Measurements from ENCODE around the gene MAMDC4. TPM values are rescaled to one million over a fixed set of nuclear protein-coding genes. Genes with fewer than 3 reads are reported as not detected.
"Not testable (repeated sequence)": the region's sequence is repeated elsewhere in the genome, so short reads cannot be mapped to it uniquely, and the experiment has no call there.

MAMDC4 gene
- total RNA-seq, 2 experiments from 2014 or later, result 12.5 to 13.6 TPM

DNA sequence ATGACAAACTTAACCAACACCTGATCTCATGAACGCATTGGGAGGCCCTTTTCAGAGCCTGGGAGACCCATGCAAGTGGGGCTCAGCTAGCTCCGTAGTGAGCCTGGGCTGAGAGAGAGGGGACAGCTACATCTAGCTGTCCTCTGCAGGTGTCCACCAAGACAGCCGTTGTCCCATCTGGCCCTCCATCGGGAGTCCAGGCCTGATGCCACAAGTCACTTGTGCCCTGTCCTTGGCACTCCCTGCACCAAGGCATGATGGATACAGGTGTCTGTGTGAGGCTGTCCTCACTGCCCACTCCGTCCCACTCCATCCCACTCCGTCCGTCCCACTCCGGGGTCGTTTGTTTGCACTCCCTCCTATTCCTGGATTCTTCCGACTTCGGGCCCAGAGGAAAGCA is 16.5 kb downstream of the MAMDC4 start:
- H3K27ac Mint-ChIP-seq, result no peak overlapping the region
- CTCF ChIA-PET, result no interaction called here

DNA sequence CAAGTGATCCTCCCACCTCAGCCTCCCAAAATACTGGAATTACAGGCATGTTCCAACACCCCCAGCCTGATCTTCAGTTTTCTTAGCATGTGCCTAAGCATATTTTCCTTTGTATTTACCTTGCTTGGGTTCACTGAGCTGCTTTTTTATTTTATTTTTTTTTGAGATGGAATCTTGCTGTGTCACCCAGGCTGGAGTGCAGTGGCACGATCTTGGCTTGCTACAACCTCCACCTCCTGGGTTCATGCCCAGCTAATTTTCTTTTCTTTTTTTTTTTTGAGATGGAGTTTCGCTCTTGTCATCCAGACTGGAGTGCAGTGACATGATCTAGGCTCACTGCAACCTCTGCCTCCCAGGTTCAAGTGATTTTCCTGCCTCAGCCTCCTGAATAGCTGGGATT is 17.5 kb downstream of the MAMDC4 start:
- DNase-seq; H3K36me3 Mint-ChIP-seq (ENCODE audit: low read depth); H3K9me3 Mint-ChIP-seq; H3K27me3 Mint-ChIP-seq; H3K4me3 Mint-ChIP-seq; H3K27ac Mint-ChIP-seq; POLR2A ChIA-PET: not testable (repeated sequence)
- peaks cover 11% of the 10 kb centered on the region for H3K4me1 Mint-ChIP-seq
- CTCF ChIA-PET, result interaction anchor here (0.7 to 0.8 kb wide), 2 partner anchors 17 to 338 kb away, joined by 3 read pairs; partner anchors contain the start of gene TRAF2

More for the DNA sequence above, 16.5 kb downstream of the MAMDC4 start:
- Mint-ChIP-seq H3K9me3 (peaks cover 2% of the 10 kb centered on the region), H3K27me3 (no peaks in the 10 kb centered on the region), H3K4me1 (peaks cover 19% of the 10 kb centered on the region), H3K4me3 (peak overlapping the region; percentile 56), H3K36me3 (ENCODE audit: low read depth) (peaks cover 13% of the 10 kb centered on the region)
- DNase-seq, result no peak
- POLR2A ChIA-PET, result interaction anchor here (1.4 kb wide), 1 partner anchor 13 kb away, joined by 3 read pairs; no protein-coding TSS in a partner anchor

- no peak for DNase-seq
- CTCF ChIA-PET, result no interaction called here
- POLR2A ChIA-PET, result no interaction called here
- Mint-ChIP-seq H3K4me1 (peaks cover under 1% of the 10 kb centered on the region), H3K27me3 (no peaks in the 10 kb centered on the region), H3K9me3 (peaks cover 2% of the 10 kb centered on the region), H3K4me3 (no peak overlapping the region), H3K27ac (no peak overlapping the region), H3K36me3 (ENCODE audit: low read depth) (no peaks in the 10 kb centered on the region)
Observed at GRCh38 chr9:136875155-136875554, 23.0 kb downstream of the MAMDC4 start.

DNA sequence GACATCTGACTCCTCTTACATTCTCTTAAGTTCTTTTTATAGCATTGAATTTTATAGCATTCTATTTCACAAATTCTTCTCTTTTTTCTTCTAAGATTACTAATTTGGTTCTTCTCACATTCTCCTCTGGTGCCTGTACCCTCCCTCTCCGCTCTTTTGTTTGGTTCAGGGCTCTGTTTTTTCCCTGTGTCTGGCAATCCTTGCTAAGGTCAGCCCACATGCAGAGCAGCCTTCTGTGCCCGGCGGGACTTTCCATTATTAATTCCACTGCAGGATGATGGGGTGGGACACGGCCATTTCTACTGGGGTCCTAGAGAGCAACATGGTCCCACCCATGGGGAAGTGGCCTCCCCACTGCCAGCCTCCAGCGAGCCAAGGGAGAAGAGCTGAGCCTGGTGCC is 24.3 kb downstream of the MAMDC4 start:
- POLR2A ChIA-PET, result no interaction called here
- H3K4me3 Mint-ChIP-seq, result no peak overlapping the region
- no peak for DNase-seq
- H3K36me3 Mint-ChIP-seq (ENCODE audit: low read depth), result no peaks in the 10 kb centered on the region
- no peak overlapping the region for H3K27ac Mint-ChIP-seq
- no peaks in the 10 kb centered on the region for H3K27me3 Mint-ChIP-seq
- CTCF ChIA-PET, result no interaction called here
- H3K4me1 Mint-ChIP-seq, result peaks cover 12% of the 10 kb centered on the region
- peaks cover 2% of the 10 kb centered on the region for H3K9me3 Mint-ChIP-seq

- Mint-ChIP-seq H3K9me3 (no peaks in the 10 kb centered on the region), H3K36me3 (ENCODE audit: low read depth) (peaks cover 7% of the 10 kb centered on the region), H3K27ac (peak overlapping the region; percentile 91), H3K27me3 (no peaks in the 10 kb centered on the region), H3K4me1 (peaks cover 43% of the 10 kb centered on the region), H3K4me3 (no peak overlapping the region)
- ChIA-PET CTCF (interaction anchor here (1.2 to 1.9 kb wide), 6 partner anchors 8 to 154 kb away, joined by 3 to 6 read pairs (median 4); partner anchors contain the start of gene AJM1), POLR2A (interaction anchor here (0.9 to 3.5 kb wide), 8 partner anchors 17 to 154 kb away, joined by 3 to 19 read pairs (median 4); partner anchors contain the start of gene MAMDC4)
- no peak for DNase-seq
Observed at GRCh38 chr9:136880651-136881050, 28.5 kb downstream of the MAMDC4 start.

GRCh38 chr9:136881691-136882108 is 29.6 kb downstream of the MAMDC4 start:
- H3K27me3 Mint-ChIP-seq, result no peaks in the 10 kb centered on the region
- no peaks in the 10 kb centered on the region for H3K9me3 Mint-ChIP-seq
- H3K27ac Mint-ChIP-seq, result peak overlapping the region; percentile 91
- peak; percentile 76 for DNase-seq
- ChIA-PET POLR2A (interaction anchor here (0.7 to 3.5 kb wide), 26 partner anchors 9 to 359 kb away, joined by 3 to 36 read pairs (median 4); partner anchors contain the start of genes AJM1, EDF1, MAMDC4 and PAXX), CTCF (interaction anchor here (0.6 to 1.9 kb wide), 12 partner anchors 9 to 187 kb away, joined by 3 to 6 read pairs (median 3); partner anchors contain the start of genes AJM1, EDF1 and NPDC1)
- H3K4me3 Mint-ChIP-seq, result peak overlapping the region; percentile 69
- peaks cover 7% of the 10 kb centered on the region for H3K36me3 Mint-ChIP-seq (ENCODE audit: low read depth)
- H3K4me1 Mint-ChIP-seq, result peaks cover 43% of the 10 kb centered on the region

- no peaks in the 10 kb centered on the region for H3K27me3 Mint-ChIP-seq
- peak overlapping the region; percentile 91 for H3K27ac Mint-ChIP-seq
- POLR2A ChIA-PET, result interaction anchor here (0.7 to 3.5 kb wide), 24 partner anchors 10 to 358 kb away, joined by 3 to 36 read pairs (median 4); partner anchors contain the start of genes AJM1, EDF1, PAXX and RABL6
- H3K4me3 Mint-ChIP-seq, result peak overlapping the region; percentile 69
- no peaks in the 10 kb centered on the region for H3K9me3 Mint-ChIP-seq
- peak; percentile 90 for DNase-seq
- CTCF ChIA-PET, result interaction anchor here (0.6 to 1.8 kb wide), 12 partner anchors 10 to 186 kb away, joined by 3 to 6 read pairs (median 3); partner anchors contain the start of genes EDF1 and NPDC1
- peaks cover 46% of the 10 kb centered on the region for H3K4me1 Mint-ChIP-seq
- H3K36me3 Mint-ChIP-seq (ENCODE audit: low read depth), result peaks cover 10% of the 10 kb centered on the region
Observed at GRCh38 chr9:136882109-136882946, 30.2 kb downstream of the MAMDC4 start.

DNA sequence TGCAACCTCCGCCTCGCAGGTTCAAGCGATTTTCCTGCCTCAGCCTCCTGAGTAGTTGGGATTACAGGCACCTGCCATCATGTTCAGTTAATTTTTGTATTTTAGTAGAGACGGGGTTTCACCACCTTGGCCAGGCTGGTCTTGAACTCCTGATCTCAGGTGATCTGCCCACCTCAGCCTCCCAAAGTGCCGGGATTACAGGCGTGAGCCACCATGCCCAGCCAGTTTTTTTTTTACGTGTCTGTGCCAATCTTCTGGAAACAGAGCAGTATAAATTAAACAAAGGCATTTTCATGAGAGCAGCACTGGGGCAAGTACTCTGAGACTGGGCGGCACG is 30.8 kb downstream of the MAMDC4 start:
- H3K36me3 Mint-ChIP-seq (ENCODE audit: low read depth), result peaks cover 13% of the 10 kb centered on the region
- H3K27me3 Mint-ChIP-seq, DNase-seq, H3K9me3 Mint-ChIP-seq: not testable (repeated sequence)
- H3K4me1 Mint-ChIP-seq, result peaks cover 49% of the 10 kb centered on the region
- POLR2A ChIA-PET, result interaction anchor here (1.2 to 3.5 kb wide), 5 partner anchors 18 to 76 kb away, joined by 4 to 36 read pairs (median 10); partner anchors contain the start of gene RABL6
- peak overlapping the region; percentile 69 for H3K4me3 Mint-ChIP-seq
- CTCF ChIA-PET, result interaction anchor here (1.2 to 1.4 kb wide), 2 partner anchors 19 to 146 kb away, joined by 4 to 5 read pairs; no protein-coding TSS in a partner anchor
- H3K27ac Mint-ChIP-seq, result peak overlapping the region; percentile 91

DNA sequence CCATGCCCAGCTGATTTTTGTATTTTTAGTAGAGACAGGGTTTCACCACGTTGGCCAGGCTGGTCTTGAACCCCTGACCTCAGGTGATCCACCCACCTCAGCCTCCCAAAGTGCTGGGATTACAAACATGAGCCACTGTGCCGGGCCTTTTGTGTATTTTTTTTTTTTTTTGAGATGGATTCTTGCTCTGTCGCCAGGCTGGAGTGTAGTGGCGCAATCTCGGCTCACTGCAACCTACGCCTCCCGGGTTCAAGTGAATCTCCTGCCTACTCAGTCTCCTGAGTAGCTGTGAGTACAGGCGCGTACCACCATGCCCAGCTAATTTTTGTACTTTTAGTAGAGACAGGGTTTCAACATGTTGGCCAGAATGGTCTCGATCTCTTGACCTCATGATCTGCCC is 31.5 kb downstream of the MAMDC4 start:
- H3K4me1 Mint-ChIP-seq, result peaks cover 56% of the 10 kb centered on the region
- H3K27ac Mint-ChIP-seq, result peak overlapping the region; percentile 91
- not testable (repeated sequence) for H3K9me3 Mint-ChIP-seq, H3K27me3 Mint-ChIP-seq, DNase-seq
- POLR2A ChIA-PET, result interaction anchor here (0.6 to 3.5 kb wide), 4 partner anchors 18 to 155 kb away, joined by 3 to 19 read pairs (median 4); no protein-coding TSS in a partner anchor
- H3K36me3 Mint-ChIP-seq (ENCODE audit: low read depth), result peaks cover 13% of the 10 kb centered on the region
- peak overlapping the region; percentile 69 for H3K4me3 Mint-ChIP-seq
- CTCF ChIA-PET, result interaction anchor here (1.2 to 1.4 kb wide), 3 partner anchors 18 to 145 kb away, joined by 3 to 4 read pairs (median 4); partner anchors contain the start of gene AJM1

DNA sequence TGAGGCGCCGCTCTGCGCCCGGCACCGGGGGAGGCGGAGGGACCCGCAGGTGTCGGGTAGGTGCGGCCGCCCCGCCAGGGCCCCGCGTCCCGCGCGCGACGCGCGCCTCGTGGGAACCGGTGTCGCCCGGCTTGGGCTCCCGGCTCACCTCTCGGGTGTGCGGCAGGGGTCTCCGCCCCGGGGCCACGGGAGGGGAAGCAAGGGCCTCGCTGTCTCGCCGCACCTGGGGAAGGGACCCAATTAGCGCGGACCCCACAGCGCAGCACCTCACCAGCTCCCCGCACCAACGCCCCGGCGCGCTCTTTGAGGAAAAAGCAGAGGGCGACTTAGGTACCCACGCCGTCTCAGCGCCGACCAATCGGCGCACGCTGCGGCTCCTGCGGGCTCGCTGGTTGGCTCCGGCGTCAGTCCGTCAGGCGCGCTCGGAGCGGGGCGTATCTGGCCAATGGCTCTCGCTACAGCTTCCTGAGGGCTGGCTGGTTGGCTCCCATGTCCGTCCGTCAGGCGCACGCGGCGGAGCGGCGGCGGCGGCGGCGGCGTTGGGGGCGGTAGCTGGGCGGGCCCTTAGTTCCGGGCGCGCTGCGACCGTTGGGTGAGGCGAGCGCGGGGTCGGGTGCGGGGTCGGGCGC is 33.9 kb downstream of the MAMDC4 start, which contains the start of gene TRAF2:
TRAF2 (plus strand) TSS at position 567 of the 629 bp plus-strand sequence. CDS start 12,225 bp downstream, outside the sequence.
- Mint-ChIP-seq H3K36me3 (ENCODE audit: low read depth) (peaks cover 15% of the 10 kb centered on the region), H3K27ac (peak within 1 kb of the TSS; percentile 81), H3K4me3 (peak within 1 kb of the TSS; percentile 91), H3K27me3 (no peaks in the 10 kb centered on the region), H3K4me1 (peaks cover 52% of the 10 kb centered on the region), H3K9me3 (no peaks in the 10 kb centered on the region)
- peak; percentile 98 for DNase-seq
- ChIA-PET POLR2A (interaction anchor here (0.5 to 3.5 kb wide), 13 partner anchors 12 to 159 kb away, joined by 3 to 40 read pairs (median 4); partner anchors contain the start of genes EDF1 and PAXX), CTCF (interaction anchor here (0.8 to 1.4 kb wide), 8 partner anchors 16 to 210 kb away, joined by 3 to 12 read pairs (median 4); partner anchors contain the start of genes ABCA2 and AJM1)

GRCh38 chr9:136886610-136887597 is 34.8 kb downstream of the MAMDC4 start:
- no peaks in the 10 kb centered on the region for H3K9me3 Mint-ChIP-seq
- H3K4me1 Mint-ChIP-seq, result peaks cover 44% of the 10 kb centered on the region
- CTCF ChIA-PET, result interaction anchor here (0.8 to 2.0 kb wide), 8 partner anchors 15 to 209 kb away, joined by 3 to 12 read pairs (median 6); partner anchors contain the start of genes ABCA2 and AJM1
- peak overlapping the region; percentile 91 for H3K4me3 Mint-ChIP-seq
- POLR2A ChIA-PET, result interaction anchor here (0.8 to 3.5 kb wide), 15 partner anchors 8 to 160 kb away, joined by 3 to 40 read pairs (median 4); partner anchors contain the start of genes AJM1, EDF1, FBXW5 and PAXX
- peak; percentile 46 for DNase-seq
- H3K27me3 Mint-ChIP-seq, result no peaks in the 10 kb centered on the region
- H3K27ac Mint-ChIP-seq, result peak overlapping the region; percentile 81
- peaks cover 18% of the 10 kb centered on the region for H3K36me3 Mint-ChIP-seq (ENCODE audit: low read depth)
